ENCODE measurements around the gene AMBRA1.

DNA sequence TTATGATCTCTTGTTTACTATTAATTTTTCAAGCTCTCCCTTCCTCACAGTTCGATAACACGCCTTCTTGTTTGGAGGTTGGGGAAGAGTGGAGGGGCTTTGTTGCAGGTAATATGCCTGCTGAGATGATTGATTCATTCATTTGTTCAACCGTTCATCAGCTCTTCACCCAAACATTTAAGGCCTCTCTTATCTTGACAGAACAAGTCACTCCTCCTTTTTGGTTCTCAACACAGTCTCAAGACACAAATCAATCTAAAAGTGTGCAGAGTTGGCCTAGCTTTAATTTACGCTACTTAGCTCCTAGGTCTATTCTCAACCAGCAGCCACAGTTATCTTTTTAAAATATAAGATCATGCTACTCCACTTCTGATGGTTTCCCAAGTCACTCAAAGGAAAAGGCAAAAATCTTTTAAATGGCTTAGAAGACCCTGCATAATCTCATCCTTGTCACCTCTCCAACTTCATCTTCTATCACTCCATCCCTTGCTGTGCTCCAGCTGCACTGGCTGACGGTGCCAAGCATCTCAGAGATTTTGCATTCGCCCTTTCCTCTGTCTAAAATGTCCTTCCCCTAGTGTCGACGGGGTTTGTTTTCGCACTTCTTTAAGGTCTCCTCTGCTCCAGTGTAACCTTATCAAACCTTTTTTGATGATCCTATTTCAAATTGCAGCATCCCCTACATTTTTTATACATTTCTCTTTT, 60.3 kb downstream of the AMBRA1 start:
- TF ChIP-seq, protein P1, sequence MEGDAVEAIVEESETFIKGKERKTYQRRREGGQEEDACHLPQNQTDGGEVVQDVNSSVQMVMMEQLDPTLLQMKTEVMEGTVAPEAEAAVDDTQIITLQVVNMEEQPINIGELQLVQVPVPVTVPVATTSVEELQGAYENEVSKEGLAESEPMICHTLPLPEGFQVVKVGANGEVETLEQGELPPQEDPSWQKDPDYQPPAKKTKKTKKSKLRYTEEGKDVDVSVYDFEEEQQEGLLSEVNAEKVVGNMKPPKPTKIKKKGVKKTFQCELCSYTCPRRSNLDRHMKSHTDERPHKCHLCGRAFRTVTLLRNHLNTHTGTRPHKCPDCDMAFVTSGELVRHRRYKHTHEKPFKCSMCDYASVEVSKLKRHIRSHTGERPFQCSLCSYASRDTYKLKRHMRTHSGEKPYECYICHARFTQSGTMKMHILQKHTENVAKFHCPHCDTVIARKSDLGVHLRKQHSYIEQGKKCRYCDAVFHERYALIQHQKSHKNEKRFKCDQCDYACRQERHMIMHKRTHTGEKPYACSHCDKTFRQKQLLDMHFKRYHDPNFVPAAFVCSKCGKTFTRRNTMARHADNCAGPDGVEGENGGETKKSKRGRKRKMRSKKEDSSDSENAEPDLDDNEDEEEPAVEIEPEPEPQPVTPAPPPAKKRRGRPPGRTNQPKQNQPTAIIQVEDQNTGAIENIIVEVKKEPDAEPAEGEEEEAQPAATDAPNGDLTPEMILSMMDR (IDR thresholded peaks at IDR 0.05) = no peak
- TF ChIP-seq POLR2A (IDR thresholded peaks at IDR 0.05) = no peak
